GM18519 (cell line): ENCODE measurements around the gene CCDC78.
A peak's percentile ranks its signal among the peaks of the same experiment; 100 is the strongest.

Experiments
- ATAC-seq: cut with Tn5 transposase; IDR thresholded peaks from one replicate; pipeline ENCODE4 v1.9.1; 2021; ENCODE audit warnings: mild to moderate bottlenecking, moderate library complexity; ENCODE audit not compliant: unreplicated experiment, low FRiP score

Gene CCDC78

GRCh38 chr16:726188-726437 is 130 bp downstream of the CCDC78 start:
- no peak for ATAC-seq

- ATAC-seq, result no peak
Measured at GRCh38 chr16:725463-726187, 618 bp downstream of the CCDC78 start.

GRCh38 chr16:725041-725376 is 1.2 kb downstream of the CCDC78 start:
- ATAC-seq, result no peak

- ATAC-seq, result no peak
Measured at GRCh38 chr16:724188-725040, 1.8 kb downstream of the CCDC78 start.

- ATAC-seq, result no peak
Measured at GRCh38 chr16:723695-724094, 2.5 kb downstream of the CCDC78 start.

GRCh38 chr16:722835-723633 is 3.2 kb downstream of the CCDC78 start:
- no peak for ATAC-seq

GRCh38 chr16:721765-722540 is 4.3 kb downstream of the CCDC78 start:
- no peak for ATAC-seq

- ATAC-seq, result peak; percentile 46
Measured at GRCh38 chr16:720990-721764, 5.1 kb downstream of the CCDC78 start, which contains the start of gene ANTKMT. Gene ANTKMT, plus strand, starts transcription at chr16:721146. Its CDS starts 129 bp downstream, at chr16:721275.

GRCh38 chr16:720447-720989 is 5.7 kb downstream of the CCDC78 start:
- ATAC-seq, result no peak

GRCh38 chr16:719815-720446 is 6.3 kb downstream of the CCDC78 start:
- ATAC-seq, result no peak

- no peak for ATAC-seq
Measured at GRCh38 chr16:718922-719321, 7.3 kb downstream of the CCDC78 start.

- ATAC-seq, result no peak
Measured at GRCh38 chr16:718389-718788, 7.9 kb downstream of the CCDC78 start.

GRCh38 chr16:717450-718245 is 8.6 kb downstream of the CCDC78 start:
- no peak for ATAC-seq

- ATAC-seq, result no peak
Measured at GRCh38 chr16:716768-717325, 9.4 kb downstream of the CCDC78 start.

- ATAC-seq, result no peak
Measured at GRCh38 chr16:716200-716568, 10.1 kb downstream of the CCDC78 start.

GRCh38 chr16:715477-716199 is 10.6 kb downstream of the CCDC78 start:
- no peak for ATAC-seq
